GM12873 (cell line): Measurements from ENCODE around the gene SLC24A2.

Experiments used
- CTCF ChIP-seq: IDR thresholded peaks from 2 replicates; pipeline ENCODE4 v1.5.1; 2012; ENCODE audit warnings: low read depth, mild to moderate bottlenecking, moderate library complexity, low read length, control low read depth; ENCODE audit not compliant: insufficient read depth; ENCODE audit errors: missing control alignments

Gene SLC24A2

DNA sequence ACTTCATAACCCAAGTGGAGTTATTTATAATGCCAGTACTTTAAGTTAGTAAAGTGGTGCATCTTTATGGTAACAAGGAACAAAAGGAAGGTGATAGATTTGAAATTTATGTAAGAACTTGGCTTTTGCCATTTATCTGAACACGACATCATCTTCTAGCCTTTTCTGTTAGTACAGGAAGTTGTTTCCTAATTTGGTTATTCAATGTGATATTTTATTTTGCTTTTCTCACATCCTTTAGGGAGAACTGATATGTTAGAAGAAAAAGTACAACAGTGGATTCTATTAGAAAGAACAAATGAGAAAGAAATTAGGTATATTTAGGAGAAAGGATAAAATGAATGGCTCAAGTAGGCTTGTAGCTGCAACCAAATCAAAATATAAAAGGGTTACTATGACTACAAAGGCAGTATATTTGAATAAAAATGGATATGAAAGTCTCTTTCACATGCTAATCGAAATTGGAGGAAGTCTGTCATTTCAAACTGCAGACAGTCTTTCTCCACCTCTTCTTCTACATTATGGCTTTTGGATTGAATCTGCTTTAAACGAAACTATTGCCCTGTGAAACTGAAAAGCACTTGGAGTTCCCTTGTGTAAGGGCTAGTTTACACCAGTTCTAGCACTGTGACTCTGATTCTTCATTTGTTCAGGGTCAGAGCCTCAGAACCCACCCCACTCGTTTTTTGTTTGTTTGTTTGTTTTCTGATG, 18.5 kb upstream of the SLC24A2 start:
- TF ChIP-seq CTCF, result no peak

GRCh38 chr9:19804431-19804830, 15.6 kb upstream of the SLC24A2 start:
- TF ChIP-seq CTCF, result no peak

- no peak for TF ChIP-seq CTCF
These were observed 12.0 kb upstream of the SLC24A2 start for GRCh38 chr9:19800884-19801283.

DNA sequence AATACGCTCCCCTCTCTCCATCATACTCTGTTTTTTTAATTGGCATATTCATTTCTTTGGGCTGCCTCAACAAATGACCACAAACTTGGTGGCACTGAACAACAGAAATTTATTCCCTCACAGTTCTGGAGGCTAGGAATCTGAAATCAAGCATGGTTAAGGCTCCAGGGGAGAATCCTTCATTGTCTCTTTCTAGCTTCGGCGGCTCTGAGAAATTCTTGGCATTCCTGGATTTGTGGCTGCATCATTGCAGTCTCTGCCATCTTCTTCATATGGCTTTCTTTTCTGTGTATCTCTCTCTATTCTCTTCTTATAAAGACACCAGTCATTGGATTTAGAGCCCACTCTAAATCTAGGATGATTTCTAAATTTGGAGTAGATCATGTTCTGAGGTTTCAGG, 10.9 kb upstream of the SLC24A2 start:
- TF ChIP-seq CTCF, result no peak

DNA sequence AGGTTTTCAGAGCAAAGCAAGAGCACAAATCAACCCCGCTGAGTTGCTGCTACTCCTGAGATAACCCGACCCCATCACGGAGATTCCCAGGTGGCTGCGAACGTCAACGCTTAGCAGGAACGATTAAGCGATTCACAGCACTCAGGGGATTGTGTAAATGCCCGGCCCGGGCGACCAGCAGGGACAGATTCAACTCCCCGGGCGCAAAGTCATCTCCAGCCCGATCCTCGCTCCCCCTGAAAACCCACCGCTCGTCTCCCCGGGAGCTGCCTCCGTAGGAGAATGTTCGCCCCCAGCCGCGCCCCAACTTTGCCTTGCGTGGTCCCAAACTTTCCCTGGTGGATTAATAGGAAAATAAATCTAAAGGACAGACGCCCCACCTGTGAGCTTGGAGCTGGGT, 685 bp downstream of the SLC24A2 start:
- no peak for TF ChIP-seq CTCF

GRCh38 chr9:19787672-19788071, 1.2 kb downstream of the SLC24A2 start:
- no peak for TF ChIP-seq CTCF

DNA sequence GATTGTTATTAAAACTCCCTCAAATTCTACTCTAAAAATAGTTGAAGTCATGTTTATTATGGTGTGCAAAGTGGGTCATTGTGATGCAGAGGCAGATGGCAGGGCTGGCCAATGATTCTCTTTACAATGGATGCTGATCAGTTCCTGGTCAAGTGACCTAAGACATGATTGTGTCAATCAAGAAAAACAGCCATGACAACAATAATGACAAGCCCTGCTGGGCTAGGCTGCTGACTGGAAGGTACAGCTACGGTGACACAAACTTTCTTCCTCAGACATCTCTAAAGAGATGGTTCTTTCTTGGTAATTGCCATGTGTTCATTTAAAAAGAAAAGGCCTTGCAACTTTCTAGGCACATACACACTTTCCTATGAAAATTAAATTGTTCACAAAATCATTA, 3.6 kb downstream of the SLC24A2 start:
- no peak for TF ChIP-seq CTCF
